ENCODE measurements around the gene ADH6. TPM values are rescaled to one million over a fixed set of nuclear protein-coding genes. Genes with fewer than 3 reads are reported as not detected.

Gene ADH6
- total RNA-seq, 3 donors from 2014 or later, result 6.2 to 18.6 (median 16.6) TPM

DNA sequence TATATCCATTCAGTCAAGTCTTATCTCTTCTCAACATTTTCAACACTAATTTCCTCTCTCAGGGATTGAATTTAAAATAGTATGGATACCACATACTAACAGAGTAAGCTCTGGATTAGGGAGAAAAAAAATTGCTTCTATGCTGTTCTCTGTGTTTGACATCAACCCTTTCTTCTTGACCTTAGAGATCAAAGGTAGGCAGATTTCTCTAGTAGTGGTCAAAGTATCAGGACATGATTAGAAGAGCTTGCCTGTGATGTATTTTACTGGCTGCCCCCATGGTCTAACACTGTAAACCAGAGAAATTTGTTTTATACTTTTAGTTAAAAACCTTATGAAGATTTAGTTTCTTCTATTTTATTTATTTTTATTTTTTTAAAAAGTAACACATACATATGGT, 8.3 kb downstream of the ADH6 start:
- intact Hi-C loops (cut with DNase I, micrococcal nuclease), result no loop called here
- no peak for ATAC-seq
- Histone ChIP-seq H3K4me1 (ENCODE audit: low read depth) (no peaks in the 10 kb centered on the region), H3K4me3 (no peak overlapping the region), H3K36me3 (ENCODE audit: low read depth) (no peaks in the 10 kb centered on the region), H3K9me3 (no peaks in the 10 kb centered on the region)
- TF ChIP-seq, protein P1, sequence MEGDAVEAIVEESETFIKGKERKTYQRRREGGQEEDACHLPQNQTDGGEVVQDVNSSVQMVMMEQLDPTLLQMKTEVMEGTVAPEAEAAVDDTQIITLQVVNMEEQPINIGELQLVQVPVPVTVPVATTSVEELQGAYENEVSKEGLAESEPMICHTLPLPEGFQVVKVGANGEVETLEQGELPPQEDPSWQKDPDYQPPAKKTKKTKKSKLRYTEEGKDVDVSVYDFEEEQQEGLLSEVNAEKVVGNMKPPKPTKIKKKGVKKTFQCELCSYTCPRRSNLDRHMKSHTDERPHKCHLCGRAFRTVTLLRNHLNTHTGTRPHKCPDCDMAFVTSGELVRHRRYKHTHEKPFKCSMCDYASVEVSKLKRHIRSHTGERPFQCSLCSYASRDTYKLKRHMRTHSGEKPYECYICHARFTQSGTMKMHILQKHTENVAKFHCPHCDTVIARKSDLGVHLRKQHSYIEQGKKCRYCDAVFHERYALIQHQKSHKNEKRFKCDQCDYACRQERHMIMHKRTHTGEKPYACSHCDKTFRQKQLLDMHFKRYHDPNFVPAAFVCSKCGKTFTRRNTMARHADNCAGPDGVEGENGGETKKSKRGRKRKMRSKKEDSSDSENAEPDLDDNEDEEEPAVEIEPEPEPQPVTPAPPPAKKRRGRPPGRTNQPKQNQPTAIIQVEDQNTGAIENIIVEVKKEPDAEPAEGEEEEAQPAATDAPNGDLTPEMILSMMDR (IDR thresholded peaks at IDR 0.05), result no peak
- no peak for DNase-seq

DNA sequence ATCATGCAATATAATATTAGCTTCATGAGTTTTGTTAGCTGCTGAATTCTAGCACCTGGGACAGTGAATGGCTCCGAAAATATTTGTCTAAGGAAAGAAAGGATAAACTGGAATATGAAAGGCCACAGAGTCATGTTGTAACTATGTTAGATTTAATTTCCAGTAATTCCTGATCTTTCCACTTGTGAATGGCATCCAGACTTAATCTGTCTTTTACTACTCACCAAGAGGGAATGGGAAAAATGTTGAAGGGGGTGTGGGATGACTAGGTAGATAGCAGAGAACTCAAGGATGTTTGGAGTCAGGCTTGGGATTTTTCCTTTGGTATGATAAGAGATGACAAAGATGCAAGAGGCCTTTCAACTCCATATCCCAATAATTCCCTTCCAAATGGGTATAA, 9.4 kb downstream of the ADH6 start:
- TF ChIP-seq, protein P1 (IDR thresholded peaks at IDR 0.05), result no peak
- no peak for ATAC-seq
- no peaks in the 10 kb centered on the region for H3K36me3 ChIP-seq (ENCODE audit: low read depth)
- no peak overlapping the region for H3K4me3 ChIP-seq
- intact Hi-C loops (cut with DNase I, micrococcal nuclease), result no loop called here
- no peak for DNase-seq
- H3K9me3 ChIP-seq, result no peaks in the 10 kb centered on the region
- peaks cover 5% of the 10 kb centered on the region for H3K4me1 ChIP-seq (ENCODE audit: low read depth)

DNA sequence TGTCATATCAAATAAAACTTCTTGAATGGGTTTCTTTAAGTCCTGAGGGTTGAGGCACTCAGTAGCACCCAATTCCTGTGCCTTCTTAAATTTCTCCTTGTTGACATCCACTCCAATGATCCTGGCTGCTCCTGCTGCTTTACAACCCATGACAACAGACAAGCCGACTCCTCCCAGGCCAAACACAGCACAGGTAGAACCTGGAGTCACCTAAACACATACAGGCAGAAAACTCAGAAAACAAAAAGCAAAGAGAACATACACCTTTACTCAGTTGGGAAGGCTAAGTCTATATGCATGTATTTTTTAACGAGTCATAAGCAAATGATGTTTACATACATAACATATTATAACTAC, 10.3 kb downstream of the ADH6 start:
- TF ChIP-seq, protein P1 (IDR thresholded peaks at IDR 0.05), result no peak
- H3K9me3 ChIP-seq, result no peaks in the 10 kb centered on the region
- intact Hi-C loops (cut with DNase I, micrococcal nuclease), result no loop called here
- peaks cover 5% of the 10 kb centered on the region for H3K4me1 ChIP-seq (ENCODE audit: low read depth)
- no peaks in the 10 kb centered on the region for H3K36me3 ChIP-seq (ENCODE audit: low read depth)
- peak; percentile 18 for ATAC-seq
- DNase-seq, result peak in 1 of 3 donors; percentile 24
- H3K4me3 ChIP-seq, result no peak overlapping the region

DNA sequence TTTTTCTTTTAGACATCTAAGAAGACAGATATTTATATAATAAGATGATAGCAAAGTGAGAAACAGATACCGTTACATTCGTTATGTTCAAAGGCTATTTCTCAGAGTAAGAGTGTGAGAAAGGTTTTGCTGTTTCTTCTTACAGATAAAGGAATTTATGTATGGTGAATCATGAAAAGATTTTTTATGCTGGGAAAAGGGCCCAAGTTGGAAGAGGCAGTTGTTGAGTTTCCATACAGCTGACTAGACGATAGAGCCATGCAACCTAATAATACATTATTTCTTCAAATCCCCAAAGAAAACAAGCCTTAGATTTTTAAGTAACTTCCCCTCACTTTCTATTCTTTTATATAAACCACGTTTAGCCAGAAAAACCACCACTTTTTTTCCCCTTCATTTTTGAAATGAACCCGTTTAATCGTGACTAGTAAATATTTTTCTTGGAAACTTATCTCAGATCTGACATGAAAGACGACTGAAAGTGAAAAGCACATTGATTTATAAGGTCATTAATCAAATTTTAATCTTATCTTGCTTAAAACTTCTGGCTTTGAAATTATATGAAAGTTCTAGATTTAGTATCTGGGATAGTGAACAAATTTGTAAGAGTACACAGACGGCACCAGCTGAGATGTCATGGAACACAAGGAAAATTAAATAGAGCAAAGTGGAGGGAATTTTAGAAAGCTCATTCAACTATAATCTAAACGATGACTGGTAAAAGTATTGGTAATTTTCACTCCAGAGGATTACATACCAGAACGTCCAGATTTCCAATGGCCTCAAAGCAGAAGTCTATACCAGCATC, 10.9 kb downstream of the ADH6 start:
- Histone ChIP-seq H3K36me3 (ENCODE audit: low read depth) (no peaks in the 10 kb centered on the region), H3K4me1 (ENCODE audit: low read depth) (peaks cover 5% of the 10 kb centered on the region), H3K4me3 (no peak overlapping the region), H3K9me3 (no peaks in the 10 kb centered on the region)
- no peak for DNase-seq
- no peak for ATAC-seq
- intact Hi-C loops (cut with DNase I, micrococcal nuclease), result no loop called here
- TF ChIP-seq, protein P1 (IDR thresholded peaks at IDR 0.05), result no peak

DNA sequence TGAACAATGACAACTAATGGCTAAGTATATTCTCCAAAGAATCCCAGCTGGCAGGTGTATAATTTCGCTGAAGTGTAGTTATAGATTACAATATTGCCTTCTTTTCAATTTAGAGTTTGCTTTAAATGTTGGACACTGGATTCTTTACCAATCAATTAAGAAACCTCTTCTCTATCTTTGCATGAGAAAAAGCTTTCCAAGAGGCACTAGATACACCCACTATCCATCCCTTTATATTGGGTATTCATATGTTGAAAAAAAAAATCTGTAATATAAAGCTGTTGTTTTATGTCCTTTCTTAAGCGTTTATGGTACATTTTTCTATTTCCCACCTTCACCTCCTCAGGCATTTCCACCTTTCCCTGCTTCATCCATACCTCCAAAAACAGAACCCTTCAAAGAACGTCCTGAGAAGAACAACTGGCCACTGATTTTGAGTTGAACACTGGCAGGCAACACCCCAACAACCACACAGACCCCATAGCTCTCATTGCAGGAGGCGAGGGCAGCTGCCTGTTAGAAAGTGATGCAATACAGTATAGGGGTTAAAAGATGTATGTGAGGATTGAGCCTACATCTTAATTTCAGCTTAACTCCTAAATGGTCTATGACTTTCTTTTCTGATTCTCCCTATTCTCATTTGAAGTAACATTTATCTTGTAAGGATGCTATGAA, 11.8 kb downstream of the ADH6 start:
- no peak for ATAC-seq
- H3K9me3 ChIP-seq, result no peaks in the 10 kb centered on the region
- intact Hi-C loops (cut with DNase I, micrococcal nuclease), result no loop called here
- no peak for DNase-seq
- TF ChIP-seq, protein P1 (IDR thresholded peaks at IDR 0.05), result no peak
- no peak overlapping the region for H3K4me3 ChIP-seq
- H3K36me3 ChIP-seq (ENCODE audit: low read depth), result no peaks in the 10 kb centered on the region
- H3K4me1 ChIP-seq (ENCODE audit: low read depth), result peaks cover 5% of the 10 kb centered on the region

Measured in mucosa of descending colon (tissue), 3 donors.